ENCODE results near the gene TNFRSF6B. TPM values are rescaled to one million over a fixed set of nuclear protein-coding genes. Genes with fewer than 3 reads are reported as not detected.
"Not testable (repeated sequence)": the region's sequence is repeated elsewhere in the genome, so short reads cannot be mapped to it uniquely, and the experiment has no call there.

Gene TNFRSF6B, protein sequence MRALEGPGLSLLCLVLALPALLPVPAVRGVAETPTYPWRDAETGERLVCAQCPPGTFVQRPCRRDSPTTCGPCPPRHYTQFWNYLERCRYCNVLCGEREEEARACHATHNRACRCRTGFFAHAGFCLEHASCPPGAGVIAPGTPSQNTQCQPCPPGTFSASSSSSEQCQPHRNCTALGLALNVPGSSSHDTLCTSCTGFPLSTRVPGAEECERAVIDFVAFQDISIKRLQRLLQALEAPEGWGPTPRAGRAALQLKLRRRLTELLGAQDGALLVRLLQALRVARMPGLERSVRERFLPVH
- total RNA-seq, result 0.54 TPM

DNA sequence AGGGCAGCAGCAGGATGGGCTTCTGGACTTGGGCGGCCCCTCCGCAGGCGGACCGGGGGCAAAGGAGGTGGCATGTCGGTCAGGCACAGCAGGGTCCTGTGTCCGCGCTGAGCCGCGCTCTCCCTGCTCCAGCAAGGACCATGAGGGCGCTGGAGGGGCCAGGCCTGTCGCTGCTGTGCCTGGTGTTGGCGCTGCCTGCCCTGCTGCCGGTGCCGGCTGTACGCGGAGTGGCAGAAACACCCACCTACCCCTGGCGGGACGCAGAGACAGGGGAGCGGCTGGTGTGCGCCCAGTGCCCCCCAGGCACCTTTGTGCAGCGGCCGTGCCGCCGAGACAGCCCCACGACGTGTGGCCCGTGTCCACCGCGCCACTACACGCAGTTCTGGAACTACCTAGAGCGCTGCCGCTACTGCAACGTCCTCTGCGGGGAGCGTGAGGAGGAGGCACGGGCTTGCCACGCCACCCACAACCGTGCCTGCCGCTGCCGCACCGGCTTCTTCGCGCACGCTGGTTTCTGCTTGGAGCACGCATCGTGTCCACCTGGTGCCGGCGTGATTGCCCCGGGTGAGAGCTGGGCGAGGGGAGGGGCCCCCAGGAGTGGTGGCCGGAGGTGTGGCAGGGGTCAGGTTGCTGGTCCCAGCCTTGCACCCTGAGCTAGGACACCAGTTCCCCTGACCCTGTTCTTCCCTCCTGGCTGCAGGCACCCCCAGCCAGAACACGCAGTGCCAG lies at the start of gene TNFRSF6B:
TNFRSF6B (plus strand) TSS at position 25 of the 729 bp plus-strand sequence; CDS start at position 141, 116 bp downstream.
- no peak for DNase-seq (ENCODE audit: low read depth in 2 of 3, low spot score in 2 of 3)

DNA sequence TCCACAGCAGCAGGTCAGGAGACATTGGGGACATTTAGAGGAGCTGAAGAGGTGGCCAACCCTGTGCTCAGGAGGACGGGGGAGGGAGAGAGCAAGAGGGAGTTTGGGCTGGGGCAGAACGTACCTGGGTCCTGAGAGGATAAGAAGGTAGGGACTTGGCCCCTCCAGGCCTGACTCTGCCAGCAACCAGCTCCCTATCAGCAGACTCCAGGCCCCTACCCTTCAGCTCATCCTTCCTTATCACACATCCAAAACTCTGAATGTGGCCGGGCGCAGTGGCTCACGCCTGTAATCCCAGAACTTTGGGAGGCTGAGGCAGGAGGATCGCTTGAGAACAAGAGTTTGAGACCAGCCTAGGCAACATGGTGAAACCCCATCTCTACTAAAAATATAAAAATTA lies 48.3 kb upstream of the TNFRSF6B start:
- no peak for DNase-seq (ENCODE audit: low read depth in 2 of 3, low spot score in 2 of 3)

DNA sequence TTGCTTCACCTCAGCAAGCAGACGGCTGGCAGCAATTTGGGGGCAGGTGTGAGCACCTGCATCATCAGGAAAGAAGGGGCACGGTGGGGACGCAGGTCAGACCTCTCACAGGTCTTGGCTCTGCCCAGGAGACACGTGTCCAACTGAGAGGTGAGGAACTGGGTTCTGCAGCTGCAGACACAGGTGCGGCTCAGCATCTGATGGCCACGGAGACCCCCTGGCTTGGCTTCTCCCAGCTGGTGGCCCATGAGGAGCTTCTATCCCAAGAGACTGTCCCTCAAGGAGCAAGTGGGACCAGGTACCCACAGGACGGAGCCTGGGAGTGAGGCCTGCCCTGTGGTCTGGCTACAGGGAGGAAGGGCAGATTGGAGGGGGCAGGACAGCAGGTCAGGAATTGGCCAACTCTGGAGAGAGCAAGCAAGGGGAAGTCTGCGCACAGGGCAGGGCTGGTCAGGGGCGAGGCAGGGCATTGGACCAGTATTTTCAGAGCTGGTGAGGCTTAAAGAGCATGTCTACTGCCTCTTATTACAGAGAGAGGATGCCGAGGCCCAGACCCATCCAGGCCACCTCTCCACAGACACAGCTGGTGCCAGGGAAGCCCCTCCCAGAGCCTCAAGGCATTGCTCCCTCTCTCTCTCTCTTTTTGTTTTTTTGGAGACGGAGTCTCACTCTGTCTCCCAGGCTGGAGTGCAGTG lies 47.4 kb upstream of the TNFRSF6B start:
- no peak for DNase-seq (ENCODE audit: low read depth in 2 of 3, low spot score in 2 of 3)

DNA sequence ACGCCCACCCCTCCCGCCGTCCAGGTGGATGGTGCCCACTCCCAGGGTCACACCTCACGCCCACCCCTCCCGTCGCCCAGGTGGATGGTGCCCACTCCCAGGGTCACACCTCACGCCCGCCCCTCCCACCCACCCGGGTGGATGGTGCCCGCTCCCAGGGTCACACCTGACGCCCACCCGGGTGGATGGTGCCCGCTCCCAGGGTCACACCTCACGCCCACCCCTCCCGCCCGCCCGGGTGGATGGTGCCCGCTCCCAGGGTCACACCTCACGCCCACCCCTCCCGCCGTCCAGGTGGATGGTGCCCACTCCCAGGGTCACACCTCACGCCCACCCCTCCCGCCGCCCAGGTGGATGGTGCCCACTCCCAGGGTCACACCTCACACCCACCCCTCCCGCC lies 46.0 kb upstream of the TNFRSF6B start:
- DNase-seq (ENCODE audit: low read depth in 2 of 3, low spot score in 2 of 3), result not testable (repeated sequence)

DNA sequence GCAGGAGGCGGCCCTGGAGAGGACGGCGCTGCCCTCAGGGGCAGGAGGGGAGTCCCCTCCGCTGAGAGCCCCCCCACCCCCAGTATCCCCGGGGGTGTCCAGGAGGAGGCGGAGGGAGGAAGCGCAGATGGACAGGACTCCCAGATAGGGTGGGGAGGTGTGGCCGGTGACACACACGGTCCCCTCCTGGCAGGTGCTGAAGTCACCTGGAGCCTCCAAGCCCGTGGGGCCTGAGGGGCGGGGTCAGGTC lies 44.6 kb upstream of the TNFRSF6B start:
- DNase-seq (ENCODE audit: low read depth in 2 of 3, low spot score in 2 of 3), result no peak

DNA sequence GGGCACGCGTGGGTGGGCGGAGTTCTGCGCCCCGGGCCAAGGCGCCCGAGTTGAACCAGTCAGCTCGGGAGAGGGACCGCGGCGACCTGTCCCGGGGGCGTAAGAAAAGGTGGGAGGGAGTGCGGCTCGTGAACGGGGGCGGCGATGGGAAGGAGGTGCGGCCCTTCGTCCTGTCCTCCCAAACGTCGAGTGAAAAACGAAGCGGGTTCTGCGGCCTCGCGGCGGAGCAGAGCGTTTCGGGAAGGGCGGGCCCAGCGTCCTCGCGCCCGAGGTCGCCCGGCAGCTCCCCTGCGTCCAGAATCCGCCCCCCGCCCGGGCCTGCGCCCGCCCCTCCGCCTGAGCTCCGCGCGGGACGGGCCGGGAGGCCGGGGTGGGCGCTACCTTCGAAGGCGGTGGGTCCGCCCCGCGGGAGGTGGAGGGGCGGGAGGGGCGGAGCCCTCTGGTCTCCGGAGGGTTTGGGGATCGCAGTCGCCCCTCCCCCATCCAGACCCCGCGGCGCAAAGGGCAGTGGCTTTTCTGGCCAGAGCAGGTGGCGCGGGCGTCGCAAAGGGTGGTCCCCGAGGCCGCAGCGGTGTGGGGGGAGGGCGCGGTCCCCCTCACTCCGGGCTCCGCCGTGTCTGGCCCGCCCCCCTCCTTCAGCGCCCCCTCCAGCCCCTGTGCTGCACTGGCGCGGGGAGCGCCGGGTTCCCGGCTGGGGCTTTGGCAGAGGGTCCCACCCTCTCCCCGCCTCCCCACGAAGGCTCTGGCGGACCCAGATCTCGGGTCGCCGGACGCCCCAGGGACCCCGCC lies 44.1 kb upstream of the TNFRSF6B start:
- peak in 2 of 3 donors; percentile 55 to 60 for DNase-seq (ENCODE audit: low read depth in 2 of 3, low spot score in 2 of 3)

DNA sequence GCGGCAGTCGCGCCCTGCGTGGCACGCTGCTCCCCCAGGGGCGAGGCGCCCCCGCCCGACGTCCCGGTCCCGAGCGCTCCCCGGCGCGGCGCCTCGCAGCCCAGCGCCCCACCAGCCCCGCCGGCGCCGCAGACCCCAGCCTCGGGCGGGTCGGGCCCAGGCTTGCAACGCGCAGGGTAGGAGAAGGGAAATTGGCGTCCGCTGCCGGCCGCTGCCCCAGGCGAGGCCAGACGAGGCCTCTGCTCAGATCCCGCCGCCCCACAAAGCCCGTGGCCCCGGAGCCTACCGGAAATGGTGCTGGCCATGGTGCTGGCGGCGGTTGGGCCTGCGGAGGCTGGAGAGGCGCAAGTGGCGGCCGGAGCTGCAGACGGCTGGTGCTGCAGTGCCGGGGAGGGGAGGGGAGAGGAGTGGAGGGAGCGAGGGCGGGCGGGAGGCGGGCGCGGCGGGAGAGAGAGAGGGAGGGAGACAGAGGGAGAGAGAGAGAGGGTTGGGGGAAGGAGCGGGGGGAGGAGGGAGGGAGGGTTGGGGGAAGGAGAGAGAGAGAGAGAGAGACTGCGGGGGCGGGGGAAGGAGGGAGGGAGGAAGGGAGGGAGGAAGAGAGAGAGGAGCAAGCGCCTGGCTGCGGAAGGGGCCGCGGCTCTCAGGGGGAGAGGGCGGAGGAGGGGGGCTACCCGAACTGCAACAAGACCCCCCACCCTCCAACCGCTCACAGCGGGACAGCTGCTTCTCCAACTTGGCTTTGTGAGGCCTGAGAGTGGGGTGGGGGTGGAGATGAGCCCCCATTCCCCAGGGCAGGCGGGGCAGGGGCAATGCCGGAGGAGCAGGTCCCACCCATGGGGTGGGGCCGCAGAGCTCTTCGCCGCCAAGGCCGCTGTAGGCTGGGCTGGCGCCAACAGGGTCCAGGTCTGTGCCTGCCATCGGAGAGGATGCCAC lies 43.1 kb upstream of the TNFRSF6B start, which contains the start of gene STMN3:
STMN3 (minus strand) TSS at position 384 of the 933 bp plus-strand sequence; CDS start at position 305, 79 bp downstream.
- DNase-seq (ENCODE audit: low read depth in 2 of 3, low spot score in 2 of 3), result peak in 2 of 3 donors; percentile 89 to 92

DNA sequence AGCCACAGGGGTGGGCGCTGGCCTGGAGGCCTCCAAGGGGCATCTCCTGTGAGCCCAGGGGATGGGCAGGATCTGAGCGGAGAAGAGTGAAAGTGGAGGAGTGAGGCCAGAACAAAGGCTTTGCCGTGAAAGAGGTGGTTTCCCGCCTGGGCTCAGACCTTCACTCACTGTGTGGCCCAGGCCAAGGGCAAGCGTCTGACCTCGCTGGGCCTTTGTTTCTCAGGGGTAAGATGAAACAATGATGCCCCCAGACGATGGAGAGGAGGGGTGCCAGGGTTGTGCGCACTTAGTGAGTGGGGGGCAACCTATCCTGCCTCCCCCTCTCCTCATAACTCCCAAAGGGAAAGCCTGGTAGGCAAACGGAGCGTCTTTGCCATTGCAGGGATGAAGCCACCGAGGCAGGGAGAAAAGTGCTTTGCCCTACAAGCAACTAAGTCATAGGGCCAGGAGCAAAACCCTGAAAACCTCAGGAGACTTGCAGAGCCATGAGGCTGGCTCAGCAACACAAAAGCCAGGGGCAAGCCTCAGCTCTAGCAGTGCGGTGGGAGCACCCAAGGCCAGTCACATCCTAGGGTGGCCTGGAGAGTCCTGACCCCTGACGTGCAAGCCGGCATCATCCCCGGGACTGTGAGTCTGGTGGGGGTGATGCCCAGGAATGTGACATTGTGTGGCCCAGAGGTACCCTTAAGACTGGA lies 42.3 kb upstream of the TNFRSF6B start:
- no peak for DNase-seq (ENCODE audit: low read depth in 2 of 3, low spot score in 2 of 3)

DNA sequence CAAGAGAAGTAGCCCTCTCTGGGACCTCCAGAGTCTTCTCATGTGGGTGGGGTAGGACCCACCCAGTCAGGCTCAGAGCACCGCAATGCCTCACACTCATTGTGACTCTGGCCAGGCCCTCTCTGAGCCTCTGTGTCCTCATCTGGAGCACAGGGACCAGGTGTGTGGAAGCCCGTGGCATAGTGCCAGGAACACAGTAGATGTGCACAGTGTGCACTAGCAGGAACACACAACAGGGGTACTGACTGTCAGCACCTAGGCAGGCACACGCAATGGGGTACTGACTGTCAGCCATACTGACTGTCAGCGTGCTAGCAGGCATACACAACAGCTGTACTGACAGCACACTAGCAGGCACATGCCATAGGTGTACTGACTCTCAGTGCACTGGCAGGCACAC lies 41.2 kb upstream of the TNFRSF6B start:
- DNase-seq (ENCODE audit: low read depth in 2 of 3, low spot score in 2 of 3), result no peak

DNA sequence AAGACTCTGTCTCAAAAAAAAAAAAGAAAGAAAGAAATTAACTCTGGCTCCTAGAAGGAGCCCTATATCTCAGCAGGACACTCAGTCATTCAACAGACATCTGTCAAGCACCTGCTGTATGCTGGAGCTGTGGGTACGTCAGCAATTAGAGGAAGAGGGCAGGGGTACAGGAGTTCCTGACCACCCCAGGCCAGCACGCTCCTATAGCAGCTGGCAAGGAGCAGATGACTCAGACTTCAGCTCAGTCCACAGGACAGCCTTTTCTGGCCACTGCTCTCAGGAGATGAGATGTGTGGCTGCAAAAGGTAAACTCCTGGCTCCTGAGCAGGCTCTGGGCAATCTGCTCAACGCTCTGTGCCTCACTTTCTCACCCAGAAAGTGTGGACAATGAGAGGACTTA lies 40.0 kb upstream of the TNFRSF6B start:
- no peak for DNase-seq (ENCODE audit: low read depth in 2 of 3, low spot score in 2 of 3)

DNA sequence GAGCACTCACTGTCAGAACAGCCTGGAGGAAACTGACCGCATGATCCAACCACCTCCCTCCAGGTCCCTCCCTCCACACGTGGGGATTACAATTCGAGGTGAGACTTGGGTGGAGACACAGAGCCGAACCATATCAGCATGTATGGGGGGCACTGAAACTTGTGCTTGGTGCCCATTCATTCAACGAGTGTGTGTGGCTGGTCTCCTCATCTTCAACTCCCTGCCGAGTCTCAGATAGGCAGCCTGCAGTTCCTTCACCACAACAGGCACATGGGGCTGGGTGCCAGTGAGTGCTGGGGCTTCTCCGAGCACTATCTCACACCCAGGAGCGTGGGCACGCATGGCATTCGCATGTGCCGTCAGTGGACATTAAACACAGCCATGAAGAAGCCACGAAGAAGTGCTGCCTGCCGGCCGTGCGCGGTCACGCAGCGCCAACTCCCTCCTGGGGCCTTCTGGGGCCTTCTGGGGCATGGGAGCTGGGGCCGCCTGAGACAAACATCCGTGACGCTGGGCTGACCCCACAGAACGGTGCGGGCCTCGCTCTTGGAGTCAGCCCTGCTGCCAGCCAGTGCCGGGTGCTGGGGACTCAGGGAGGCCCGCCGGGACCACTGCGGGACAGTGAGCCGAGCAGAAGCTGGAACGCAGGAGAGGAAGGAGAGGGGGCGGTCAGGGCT lies 39.1 kb upstream of the TNFRSF6B start:
- DNase-seq (ENCODE audit: low read depth in 2 of 3, low spot score in 2 of 3), result no peak

DNA sequence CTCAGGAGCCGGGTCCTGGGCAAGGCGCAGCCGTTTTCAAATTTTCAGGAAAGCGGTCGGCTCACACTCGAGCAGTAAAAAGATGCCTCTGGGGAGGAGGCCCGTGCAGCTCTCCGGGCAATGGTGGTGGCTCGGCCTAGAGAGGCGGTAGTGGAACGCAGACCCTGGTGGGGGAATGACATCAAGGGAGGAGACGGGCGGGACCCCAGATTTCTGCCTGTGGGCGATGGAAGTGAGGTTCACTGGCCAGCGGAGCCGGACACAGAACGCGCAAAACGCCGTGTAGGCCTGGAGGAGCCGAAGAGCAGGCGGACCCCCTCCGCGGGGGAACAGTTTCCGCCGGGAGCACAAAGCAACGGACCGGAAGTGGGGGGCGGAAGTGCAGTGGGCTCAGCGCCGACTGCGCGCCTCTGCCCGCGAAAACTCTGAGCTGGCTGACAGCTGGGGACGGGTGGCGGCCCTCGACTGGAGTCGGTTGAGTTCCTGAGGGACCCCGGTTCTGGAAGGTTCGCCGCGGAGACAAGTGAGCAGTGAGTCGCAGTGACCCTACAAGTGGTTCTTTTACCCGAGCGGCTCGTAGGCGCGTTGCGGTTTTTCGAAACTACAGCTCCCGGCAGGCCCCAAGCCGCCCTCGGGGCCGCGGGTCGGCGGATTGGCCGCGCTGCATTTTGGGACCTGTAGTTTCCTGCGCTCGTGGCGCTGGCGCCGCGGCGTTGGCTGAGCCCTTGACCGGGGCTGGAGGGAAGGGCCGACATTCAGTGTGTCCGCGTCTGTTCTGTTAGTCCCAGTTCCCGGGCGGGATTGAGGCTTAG lies 38.3 kb upstream of the TNFRSF6B start, which contains the start of gene RTEL1:
RTEL1 (plus strand) TSS at position 376 of the 812 bp plus-strand sequence. CDS start 1,091 bp downstream, outside the sequence.
- DNase-seq (ENCODE audit: low read depth in 2 of 3, low spot score in 2 of 3), result peak; percentile 84 to 93 (median 89)

DNA sequence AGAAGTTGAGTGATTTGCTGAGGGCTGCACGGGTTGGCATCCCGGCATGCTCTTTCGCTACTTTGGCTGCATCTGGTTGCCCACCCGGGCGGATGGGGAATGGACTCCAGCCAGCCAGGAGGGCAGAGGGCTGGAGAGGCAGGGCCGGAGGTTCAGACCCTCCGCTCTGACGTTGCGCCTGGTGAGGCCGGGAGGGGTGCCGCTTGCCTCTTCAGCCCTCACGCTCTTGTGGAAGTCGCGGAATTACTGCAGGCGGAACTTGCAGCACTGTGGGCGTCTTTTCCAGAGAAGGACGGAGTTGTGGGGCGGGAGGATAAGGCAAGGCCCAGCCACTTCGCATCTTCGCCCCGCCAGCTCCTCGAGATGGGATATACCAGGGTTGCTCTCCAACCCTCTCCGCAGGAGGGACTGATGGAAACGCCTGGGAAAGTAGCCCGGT lies 37.7 kb upstream of the TNFRSF6B start:
- DNase-seq (ENCODE audit: low read depth in 2 of 3, low spot score in 2 of 3), result no peak

DNA sequence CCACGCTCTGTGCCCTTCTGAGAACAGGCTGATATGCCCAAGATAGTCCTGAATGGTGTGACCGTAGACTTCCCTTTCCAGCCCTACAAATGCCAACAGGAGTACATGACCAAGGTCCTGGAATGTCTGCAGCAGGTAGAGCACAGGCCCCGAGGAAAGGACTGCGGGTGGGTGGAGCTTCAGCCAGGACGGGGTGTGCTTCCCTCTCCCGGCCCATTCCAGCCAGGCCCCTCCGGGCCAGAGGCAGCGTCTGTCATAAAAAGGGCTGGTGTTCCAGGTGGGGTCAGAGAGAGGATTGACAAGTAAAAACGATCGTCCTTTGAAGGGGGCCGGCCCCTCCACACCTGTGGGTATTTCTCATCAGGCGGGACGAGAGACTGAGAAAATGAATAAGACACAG lies 37.1 kb upstream of the TNFRSF6B start:
- no peak for DNase-seq (ENCODE audit: low read depth in 2 of 3, low spot score in 2 of 3)

DNA sequence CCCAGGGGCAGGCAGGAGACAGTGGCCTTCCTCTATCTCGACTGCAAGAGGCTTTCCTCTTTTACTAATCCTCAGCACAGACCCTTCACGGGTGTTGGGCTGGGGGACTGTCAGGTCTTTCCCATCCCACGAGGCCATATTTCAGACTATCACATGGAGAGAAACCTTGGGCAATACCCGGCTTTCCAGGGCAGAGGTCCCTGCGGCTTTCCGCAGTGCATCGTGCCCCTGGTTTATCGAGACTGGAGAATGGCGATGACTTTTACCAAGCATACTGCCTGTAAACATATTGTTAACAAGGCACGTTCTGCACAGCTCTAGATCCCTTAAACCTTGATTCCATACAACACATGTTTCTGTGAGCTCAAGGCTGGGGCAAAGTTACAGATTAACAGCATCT lies 36.3 kb upstream of the TNFRSF6B start:
- not testable (repeated sequence) for DNase-seq (ENCODE audit: low read depth in 2 of 3, low spot score in 2 of 3)

DNA sequence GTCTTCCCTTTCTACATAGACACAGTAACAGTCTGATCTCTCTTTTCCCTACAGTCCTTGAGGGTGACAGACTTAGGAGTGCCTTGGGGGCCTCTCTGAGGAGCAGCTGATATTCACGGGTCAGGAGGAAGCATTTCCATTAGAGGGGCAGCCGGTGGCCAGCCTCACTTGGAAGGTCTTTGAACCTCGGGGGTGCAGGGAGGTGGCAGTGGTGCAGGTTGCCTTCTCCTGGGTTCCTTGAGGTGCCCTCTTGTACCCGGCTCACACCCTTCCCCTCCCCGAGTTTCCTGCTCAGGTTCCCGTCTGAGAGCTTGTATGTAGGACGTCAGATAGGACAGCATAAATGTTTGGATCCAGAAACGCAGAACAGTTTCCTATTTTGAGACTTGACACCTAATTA lies 35.8 kb upstream of the TNFRSF6B start:
- DNase-seq (ENCODE audit: low read depth in 2 of 3, low spot score in 2 of 3), result no peak

DNA sequence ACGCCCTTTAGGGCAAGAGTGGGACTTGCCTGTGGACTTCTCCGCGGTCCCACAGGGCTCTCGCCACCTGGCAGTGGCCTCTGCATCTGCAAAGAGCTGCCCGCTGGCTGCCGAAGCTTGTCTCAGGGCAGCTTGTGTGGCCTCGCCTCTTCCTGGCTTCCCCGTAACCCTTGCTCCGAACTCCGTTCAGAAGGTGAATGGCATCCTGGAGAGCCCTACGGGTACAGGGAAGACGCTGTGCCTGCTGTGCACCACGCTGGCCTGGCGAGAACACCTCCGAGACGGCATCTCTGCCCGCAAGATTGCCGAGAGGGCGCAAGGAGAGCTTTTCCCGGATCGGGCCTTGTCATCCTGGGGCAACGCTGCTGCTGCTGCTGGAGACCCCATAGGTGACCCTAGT lies 35.3 kb upstream of the TNFRSF6B start:
- no peak for DNase-seq (ENCODE audit: low read depth in 2 of 3, low spot score in 2 of 3)
